Measurements from ENCODE around the gene MGAT5. TPM values are rescaled to one million over a fixed set of nuclear protein-coding genes. Genes with fewer than 3 reads are reported as not detected.

MGAT5 gene
- total RNA-seq, 3 donors from 2014 or later (not counting 1 experiment from before 2014, with no cell fraction given) = 39.7 to 58.2 (median 57.0) TPM

DNA sequence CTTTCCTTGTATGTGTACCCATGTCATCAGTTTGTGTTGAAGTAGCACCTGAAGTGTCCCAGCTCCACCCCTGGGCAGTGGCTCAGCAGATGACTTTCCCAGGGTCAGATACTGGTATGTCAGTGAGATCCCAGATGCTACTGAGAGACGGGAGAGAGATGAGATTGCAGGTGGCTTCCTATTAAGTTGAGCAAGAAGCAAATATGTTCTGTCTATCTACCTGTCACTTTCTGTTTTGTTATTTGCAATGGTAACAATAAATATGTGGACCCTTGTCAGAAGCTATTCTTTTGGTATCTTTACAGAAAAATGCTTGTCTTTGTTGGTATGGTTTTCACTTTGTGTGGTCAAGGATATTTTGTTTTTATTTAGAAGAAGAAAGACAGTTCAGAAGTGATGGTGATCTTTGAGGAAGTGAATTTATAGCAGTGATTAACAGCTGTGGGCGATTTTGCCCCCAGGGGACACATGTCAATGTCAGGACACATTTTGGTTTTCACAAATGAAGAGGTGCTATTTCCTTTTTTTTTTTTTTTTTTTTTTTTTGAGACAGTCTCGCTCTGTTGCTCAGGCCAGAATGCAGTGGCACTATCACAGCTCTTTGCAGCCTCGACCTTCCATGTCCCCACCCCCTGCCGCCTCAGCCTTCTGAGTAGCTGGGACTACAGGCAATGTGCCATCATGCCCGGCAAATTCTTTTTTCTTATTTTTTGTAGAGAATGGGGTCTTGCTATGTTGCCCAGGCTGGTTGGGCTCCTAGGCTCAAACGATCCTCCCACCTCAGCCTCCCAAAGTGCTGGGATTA lies 21.4 kb downstream of the MGAT5 start:
- DNase-seq (peak; percentile 26 to 43), ATAC-seq (peak; percentile 85 to 96 (median 86))
- Mint-ChIP-seq H3K27ac (peak overlapping the region; percentile 41 to 68), H3K9me3 (no peaks in the 10 kb centered on the region), H3K36me3 (peaks cover 56% of the 10 kb centered on the region), H3K4me1 (peaks cover 50 to 58% of the 10 kb centered on the region in 2 donors), H3K4me3 (peak overlapping the region; percentile 63), H3K27me3 (ENCODE audit: low read depth in 2 of 2) (peaks cover 62 to 83% of the 10 kb centered on the region in 2 donors)
- no peak for TF ChIP-seq CTCF (IDR thresholded peaks at IDR 0.05)
- Histone ChIP-seq H3K4me3 (ENCODE audit: low read length) (no peak overlapping the region), H3K36me3 (ENCODE audit: control insufficient read depth, insufficient read depth, low read length) (peaks cover 9% of the 10 kb centered on the region), H3K4me1 (ENCODE audit: control insufficient read depth, insufficient read depth, low read length) (peaks cover 19% of the 10 kb centered on the region), H3K27ac (ENCODE audit: low read length) (peak overlapping the region; percentile 19), H3K9me3 (ENCODE audit: control insufficient read depth, insufficient read depth, low read length) (no peaks in the 10 kb centered on the region), H3K27me3 (ENCODE audit: control insufficient read depth, insufficient read depth, low read length) (no peaks in the 10 kb centered on the region)
- intact Hi-C loops (cut with micrococcal nuclease) = no loop called here
- 4% methylated on average over 5 of the region's 7 CpGs for WGBS (ENCODE audit: insufficient coverage)

GRCh38 chr2:134276381-134277172 lies 22.7 kb downstream of the MGAT5 start:
- H3K36me3 Mint-ChIP-seq = peaks cover 45% of the 10 kb centered on the region

GRCh38 chr2:134277223-134277622 lies 23.4 kb downstream of the MGAT5 start:
- no peak overlapping the region for H3K4me3 Mint-ChIP-seq

More at GRCh38 chr2:134276381-134277172, 22.7 kb downstream of the MGAT5 start:
- Histone ChIP-seq H3K27me3 (ENCODE audit: control insufficient read depth, insufficient read depth, low read length) (peaks cover 4% of the 10 kb centered on the region), H3K4me1 (ENCODE audit: control insufficient read depth, insufficient read depth, low read length) (peaks cover 18% of the 10 kb centered on the region), H3K9me3 (ENCODE audit: control insufficient read depth, insufficient read depth, low read length) (no peaks in the 10 kb centered on the region), H3K4me3 (ENCODE audit: low read length) (no peak overlapping the region), H3K27ac (ENCODE audit: low read length) (no peak overlapping the region), H3K36me3 (ENCODE audit: control insufficient read depth, insufficient read depth, low read length) (peaks cover 2% of the 10 kb centered on the region)
- no peak for TF ChIP-seq CTCF (IDR thresholded peaks at IDR 0.05)
- Mint-ChIP-seq H3K4me1 (peaks cover 51 to 63% of the 10 kb centered on the region in 2 donors), H3K27ac (no peak overlapping the region), H3K4me3 (no peak overlapping the region), H3K9me3 (no peaks in the 10 kb centered on the region), H3K27me3 (ENCODE audit: low read depth in 2 of 2) (peaks cover 66 to 85% of the 10 kb centered on the region in 2 donors)
- WGBS (ENCODE audit: insufficient coverage) = 91% methylated on average over 6 of the region's 6 CpGs
- DNase-seq = no peak
- intact Hi-C loops (cut with micrococcal nuclease) = no loop called here
- ATAC-seq = no peak

More at GRCh38 chr2:134277223-134277622, 23.4 kb downstream of the MGAT5 start:
- H3K4me3 ChIP-seq (ENCODE audit: low read length) = no peak overlapping the region
- peaks cover 20% of the 10 kb centered on the region for H3K4me1 ChIP-seq (ENCODE audit: control insufficient read depth, insufficient read depth, low read length)
- Mint-ChIP-seq H3K27ac (no peak overlapping the region), H3K9me3 (no peaks in the 10 kb centered on the region), H3K4me1 (peaks cover 53 to 64% of the 10 kb centered on the region in 2 donors), H3K27me3 (ENCODE audit: low read depth in 2 of 2) (peaks cover 64 to 84% of the 10 kb centered on the region in 2 donors), H3K36me3 (peaks cover 38% of the 10 kb centered on the region)
- H3K36me3 ChIP-seq (ENCODE audit: control insufficient read depth, insufficient read depth, low read length) = no peaks in the 10 kb centered on the region
- no peaks in the 10 kb centered on the region for H3K9me3 ChIP-seq (ENCODE audit: control insufficient read depth, insufficient read depth, low read length)
- intact Hi-C loops (cut with micrococcal nuclease) = no loop called here
- H3K27ac ChIP-seq (ENCODE audit: low read length) = no peak overlapping the region
- TF ChIP-seq CTCF (IDR thresholded peaks at IDR 0.05) = no peak
- WGBS (ENCODE audit: insufficient coverage) = no CpG with 5 or more reads among the region's 4 CpGs
- DNase-seq (no peak), ATAC-seq (no peak)
- peaks cover 4% of the 10 kb centered on the region for H3K27me3 ChIP-seq (ENCODE audit: control insufficient read depth, insufficient read depth, low read length)
